ENCODE measurements around the gene TRAF3IP3.

DNA sequence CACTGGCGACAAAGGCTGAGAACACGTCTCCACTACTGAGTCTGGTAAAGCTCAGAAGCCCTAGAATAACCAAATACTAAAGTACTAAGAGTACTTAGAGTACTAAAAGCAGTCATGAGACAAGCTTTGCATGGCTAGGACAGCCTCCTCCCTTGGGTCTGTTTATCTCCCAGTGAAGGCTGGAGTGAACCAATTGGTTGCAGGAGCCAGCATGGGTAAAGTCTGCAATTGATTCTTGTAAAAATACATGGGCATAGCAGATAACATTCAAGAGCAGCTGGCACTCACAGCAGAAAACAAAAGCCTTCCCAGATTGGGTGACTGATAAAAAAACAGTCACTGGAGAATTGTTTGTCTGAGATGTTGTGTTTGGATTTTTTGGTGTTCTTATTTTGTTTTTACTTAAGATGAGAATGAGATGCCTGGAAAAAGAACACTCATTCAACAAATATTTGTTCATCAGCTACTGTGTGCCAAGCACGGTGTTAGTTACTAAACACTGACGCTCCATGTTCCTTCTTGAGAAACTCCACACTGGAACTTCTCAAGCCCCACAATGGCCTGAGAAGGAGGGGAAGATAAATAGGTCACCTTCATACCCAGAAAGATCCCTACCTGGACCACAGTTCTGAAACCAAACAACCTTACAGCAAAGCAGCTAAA lies 46.4 kb downstream of the TRAF3IP3 start:
- TF ChIP-seq TBX2 (CRISPR knock-in tag; IDR thresholded peaks at IDR 0.05; ENCODE audit: borderline replicate concordance), result no peak
- no peak for TF ChIP-seq BHLHE40 (IDR thresholded peaks at IDR 0.05; ENCODE audit: low read length)
- TF ChIP-seq SUZ12 (IDR thresholded peaks at IDR 0.05; ENCODE audit: low read depth, low read length), result no peak

Measured in HepG2 (cell line).